Chondrocyte (in vitro differentiated cells): ENCODE data around the gene COL24A1. TPM values are rescaled to one million over a fixed set of nuclear protein-coding genes. Genes with fewer than 3 reads are reported as not detected.

Source experiments
- DNase-seq: peaks from one replicate; pipeline ENCODE4 v3.0.0; 2021; ENCODE audit warnings: mixed read lengths, low spot score
- H3K27ac Mint-ChIP-seq: one replicate; pipeline ENCODE4 v1.8.0; 2021; ENCODE audit warnings: mild to moderate bottlenecking, moderate library complexity, mixed read lengths; ENCODE audit not compliant: unreplicated experiment
- H3K27me3 Mint-ChIP-seq: 2 replicates; pipeline ENCODE4 v1.8.0; 2021; ENCODE audit warnings: low read depth, mixed read lengths
- H3K36me3 Mint-ChIP-seq: 2 replicates; pipeline ENCODE4 v1.8.0; 2021; ENCODE audit warnings: low read depth, mixed read lengths
- H3K4me1 Mint-ChIP-seq: 2 replicates; pipeline ENCODE4 v1.8.0; 2021; ENCODE audit warnings: low read depth, mild to moderate bottlenecking, mixed read lengths
- H3K4me3 Mint-ChIP-seq: one replicate; pipeline ENCODE4 v1.8.0; 2021; ENCODE audit warnings: mild to moderate bottlenecking, moderate library complexity, mixed read lengths; ENCODE audit not compliant: unreplicated experiment
- H3K9me3 Mint-ChIP-seq: 2 replicates; pipeline ENCODE4 v1.8.0; 2021; ENCODE audit warnings: low read depth, mixed read lengths
- CTCF ChIP-seq: fragments of 200-600 bp; sonication (generic); IDR thresholded peaks from 2 replicates; pipeline ENCODE4 v1.5.0; 2021; ENCODE audit warnings: antibody characterized with exemption, mild to moderate bottlenecking, moderate library complexity
- total RNA-seq: library from RNA; stranded (reverse); gene quantifications from 3 replicates; pipeline ENCODE4 v1.2.1, GENCODE V29; 2021

The COL24A1 gene
- total RNA-seq, 1 donor from 2014 or later: 0.30 TPM

GRCh38 chr1:86169625-86170024 is 13.1 kb upstream of the COL24A1 start:
- Mint-ChIP-seq H3K27me3 (peaks cover 13% of the 10 kb centered on the region), H3K36me3 (peaks cover 10% of the 10 kb centered on the region), H3K4me3 (no peak overlapping the region), H3K9me3 (peaks cover 21% of the 10 kb centered on the region), H3K27ac (no peak overlapping the region), H3K4me1 (no peaks in the 10 kb centered on the region)
- no peak for DNase-seq
- TF ChIP-seq CTCF: peak; percentile 76

- H3K27me3 Mint-ChIP-seq: peaks cover 11% of the 10 kb centered on the region
- no peak for DNase-seq
- no peak overlapping the region for H3K27ac Mint-ChIP-seq
- no peak for TF ChIP-seq CTCF
- H3K4me1 Mint-ChIP-seq: peaks cover 21% of the 10 kb centered on the region
- H3K4me3 Mint-ChIP-seq: no peak overlapping the region
- no peaks in the 10 kb centered on the region for H3K36me3 Mint-ChIP-seq
- peaks cover 2% of the 10 kb centered on the region for H3K9me3 Mint-ChIP-seq
Measured at GRCh38 chr1:86159800-86160199, 3.2 kb upstream of the COL24A1 start.

GRCh38 chr1:86155807-86156565 is 586 bp downstream of the COL24A1 start:
- H3K27ac Mint-ChIP-seq: no peak overlapping the region
- H3K9me3 Mint-ChIP-seq: no peaks in the 10 kb centered on the region
- H3K4me3 Mint-ChIP-seq: peak overlapping the region; percentile 73
- no peak for DNase-seq
- peaks cover 14% of the 10 kb centered on the region for H3K27me3 Mint-ChIP-seq
- TF ChIP-seq CTCF: no peak
- H3K36me3 Mint-ChIP-seq: no peaks in the 10 kb centered on the region
- H3K4me1 Mint-ChIP-seq: peaks cover 35% of the 10 kb centered on the region

GRCh38 chr1:86155051-86155806 is 1.3 kb downstream of the COL24A1 start:
- Mint-ChIP-seq H3K9me3 (no peaks in the 10 kb centered on the region), H3K36me3 (no peaks in the 10 kb centered on the region), H3K27me3 (peaks cover 12% of the 10 kb centered on the region), H3K27ac (no peak overlapping the region), H3K4me1 (peaks cover 38% of the 10 kb centered on the region), H3K4me3 (peak overlapping the region; percentile 73)
- DNase-seq: peak; percentile 87
- no peak for TF ChIP-seq CTCF

- Mint-ChIP-seq H3K36me3 (no peaks in the 10 kb centered on the region), H3K27ac (no peak overlapping the region), H3K4me3 (peak overlapping the region; percentile 65), H3K9me3 (no peaks in the 10 kb centered on the region), H3K27me3 (peaks cover 12% of the 10 kb centered on the region), H3K4me1 (peaks cover 38% of the 10 kb centered on the region)
- TF ChIP-seq CTCF: no peak
- peak; percentile 93 for DNase-seq
Measured at GRCh38 chr1:86154571-86155050, 2.0 kb downstream of the COL24A1 start.
